HG02884 (cell line): ENCODE results near the gene PAPOLA.
A peak's percentile ranks its signal among the peaks of the same experiment; 100 is the strongest.
"Not testable (repeated sequence)": the region's sequence is repeated elsewhere in the genome, so short reads cannot be mapped to it uniquely, and the experiment has no call there.

ENCODE experiments used
- ATAC-seq: cut with Tn5 transposase; IDR thresholded peaks from one replicate; pipeline ENCODE4 v1.9.1; 2021; ENCODE audit warnings: mild to moderate bottlenecking, moderate library complexity; ENCODE audit not compliant: unreplicated experiment

The PAPOLA gene

GRCh38 chr14:96501740-96502620 is at the start of gene PAPOLA:
PAPOLA (plus strand) TSS chr14:96502382; CDS start chr14:96502593, 211 bp downstream.
- ATAC-seq, result peak; percentile 86

DNA sequence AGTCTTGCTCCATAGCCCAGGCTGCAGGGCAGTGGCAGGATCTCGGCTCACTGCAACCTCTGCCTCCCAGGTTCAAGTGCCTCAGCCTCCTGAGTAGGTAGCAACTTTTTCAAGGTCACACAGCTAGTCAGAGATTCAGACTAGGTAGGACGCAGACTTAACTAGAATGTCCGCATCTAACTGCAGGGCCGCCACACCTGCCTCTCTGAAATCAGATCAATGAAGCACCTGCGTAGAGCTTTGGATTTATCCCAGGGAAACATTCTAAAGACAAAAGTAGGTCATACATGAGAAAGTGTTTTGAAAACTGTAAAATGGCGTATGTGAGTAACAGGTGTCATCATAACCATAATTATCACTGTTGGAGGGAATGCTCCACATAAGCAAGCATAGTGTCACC is 49.5 kb upstream of the PAPOLA start:
- no peak for ATAC-seq

DNA sequence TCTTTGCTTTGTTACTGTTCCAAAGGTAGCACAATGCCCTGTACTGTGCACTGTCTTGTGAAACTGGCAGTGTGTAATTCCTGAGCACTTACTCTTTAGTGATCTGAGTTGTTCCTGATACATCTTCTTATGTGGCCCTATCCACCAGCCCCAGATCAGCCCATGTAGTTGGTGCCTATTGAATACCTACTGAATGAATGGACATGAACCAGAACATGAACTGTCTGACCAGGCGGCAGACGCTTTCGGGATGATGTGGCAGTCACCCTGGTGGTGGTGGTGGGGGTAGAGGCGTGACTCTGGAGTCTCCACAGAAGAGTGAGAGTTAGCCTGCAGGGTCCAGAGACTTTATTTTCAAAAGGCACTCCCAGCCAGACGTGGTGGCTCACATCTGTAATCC is 46.6 kb upstream of the PAPOLA start:
- no peak for ATAC-seq

DNA sequence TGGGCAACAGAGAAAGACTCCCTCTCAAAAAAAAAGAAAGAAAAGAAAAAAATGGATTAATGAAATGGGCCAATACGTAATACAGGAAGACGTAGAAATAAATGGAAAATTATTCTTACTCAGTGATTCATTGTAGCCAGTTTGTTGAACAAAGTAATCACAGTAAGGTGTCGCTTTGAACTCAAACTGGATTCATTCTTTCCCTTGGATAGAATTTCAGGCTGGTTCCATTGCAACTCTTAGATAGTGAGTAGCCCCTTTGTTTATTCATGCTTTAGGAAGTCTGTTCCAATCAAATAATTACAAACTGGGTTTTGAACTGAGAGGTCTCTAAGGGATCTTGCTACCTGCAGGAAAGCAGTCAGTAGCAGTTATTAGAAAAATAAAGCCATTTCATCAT is 42.3 kb upstream of the PAPOLA start:
- ATAC-seq, result no peak

GRCh38 chr14:96461950-96462798 is 40.0 kb upstream of the PAPOLA start:
- no peak for ATAC-seq

- no peak for ATAC-seq
Measured at GRCh38 chr14:96464136-96464535, 38.0 kb upstream of the PAPOLA start.

DNA sequence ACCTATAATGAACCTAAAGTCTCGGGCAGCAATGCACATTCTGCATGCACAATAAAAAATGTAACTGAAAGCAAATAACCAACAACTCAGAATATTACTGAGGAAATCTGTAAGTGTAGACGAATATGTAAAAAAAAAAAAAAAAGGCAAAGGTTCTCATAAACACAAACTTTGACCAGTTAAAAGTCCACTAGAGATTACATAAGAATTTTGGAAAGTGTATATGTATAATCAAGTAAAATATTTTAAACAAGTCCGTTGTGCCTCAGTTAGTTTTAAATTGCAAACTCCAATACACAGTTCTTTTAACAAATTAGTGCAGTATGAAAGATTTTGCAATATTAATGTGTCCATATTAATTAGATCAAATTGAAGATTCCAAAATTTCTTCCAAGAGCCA is 35.3 kb upstream of the PAPOLA start:
- no peak for ATAC-seq

- no peak for ATAC-seq
Measured at GRCh38 chr14:96470331-96470730, 31.9 kb upstream of the PAPOLA start.

GRCh38 chr14:96470967-96471366 is 31.2 kb upstream of the PAPOLA start:
- not testable (repeated sequence) for ATAC-seq

GRCh38 chr14:96478119-96478518 is 24.1 kb upstream of the PAPOLA start:
- ATAC-seq, result no peak

DNA sequence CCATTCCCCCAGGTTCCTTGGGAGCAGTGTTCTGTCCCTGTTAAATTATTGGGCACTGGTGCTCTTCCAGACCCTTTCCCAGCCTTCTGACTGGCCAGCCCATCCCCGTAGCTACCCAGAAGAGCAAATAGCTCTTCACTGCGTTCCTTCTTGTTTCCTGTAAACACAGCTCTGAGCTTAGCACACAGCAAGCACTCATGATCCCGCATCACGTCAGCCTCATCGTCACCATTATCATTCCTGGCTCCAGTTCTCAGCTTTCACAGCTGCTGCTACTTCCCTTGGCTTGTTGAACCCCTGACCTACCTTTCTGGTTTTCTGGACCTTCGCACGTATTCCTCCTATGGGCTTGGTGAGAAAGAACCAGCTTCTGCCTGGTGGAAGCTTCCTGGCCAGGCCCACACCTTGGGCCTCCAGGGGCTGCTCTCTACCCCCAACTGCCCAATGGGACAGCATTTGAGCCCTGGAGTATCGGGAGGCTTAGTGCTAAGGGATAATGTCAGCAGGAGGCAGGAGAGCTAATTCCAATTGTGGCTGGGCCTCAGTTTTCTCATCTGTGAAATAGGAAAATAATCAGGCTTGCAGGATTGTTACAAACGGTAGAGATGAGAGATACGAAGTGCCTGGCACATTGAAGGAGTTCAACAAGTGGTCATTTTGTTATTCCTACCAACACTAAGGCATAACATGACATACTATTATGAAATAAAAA is 22.6 kb upstream of the PAPOLA start:
- no peak for ATAC-seq

DNA sequence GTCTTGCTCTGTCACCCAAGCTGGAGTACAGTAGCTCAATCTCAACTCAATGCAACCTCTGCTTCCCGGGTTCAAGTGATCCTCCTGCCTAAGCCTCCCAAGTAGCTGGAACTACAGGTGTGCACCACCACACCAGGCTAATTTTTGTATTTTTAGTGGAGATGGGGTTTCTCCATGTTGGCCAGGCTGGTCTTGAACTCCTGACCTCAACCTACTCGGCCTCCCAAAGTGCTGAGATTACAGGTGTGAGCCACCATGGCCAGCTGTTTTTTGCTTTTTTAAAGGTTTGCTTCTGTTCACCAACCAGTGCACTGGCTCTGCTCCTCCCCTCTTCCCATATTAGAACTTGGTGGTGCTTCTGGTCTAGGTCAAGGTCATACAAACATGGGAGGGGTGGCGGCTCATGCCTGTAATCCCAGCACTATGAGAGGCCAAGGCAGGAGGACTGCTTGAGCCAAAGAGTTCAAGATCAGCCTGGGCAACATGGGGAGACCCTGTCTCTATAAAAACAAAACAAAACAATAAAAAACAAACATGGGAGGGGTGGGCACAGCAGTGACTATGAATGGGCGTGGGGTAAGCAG is 20.4 kb upstream of the PAPOLA start:
- ATAC-seq, result no peak

DNA sequence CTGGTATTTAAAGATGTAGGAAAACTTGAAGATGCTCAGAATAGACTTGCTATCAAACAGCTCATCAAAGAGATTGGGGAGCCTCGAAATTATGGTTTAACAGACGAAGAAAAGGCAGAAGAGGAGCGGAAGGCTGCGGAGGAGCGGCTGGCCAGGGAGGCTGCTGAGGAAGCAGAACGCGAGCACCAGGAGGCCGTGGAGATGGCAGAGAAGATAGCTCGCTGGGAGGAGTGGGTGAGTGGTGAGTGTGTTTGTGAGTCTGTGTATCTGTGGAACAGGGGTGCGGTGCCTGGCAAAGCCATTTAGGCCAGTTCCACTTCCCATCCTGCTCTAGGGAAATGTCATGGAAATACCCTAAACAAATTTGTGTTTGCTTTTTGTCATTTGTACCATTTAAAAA is 19.2 kb upstream of the PAPOLA start:
- no peak for ATAC-seq

DNA sequence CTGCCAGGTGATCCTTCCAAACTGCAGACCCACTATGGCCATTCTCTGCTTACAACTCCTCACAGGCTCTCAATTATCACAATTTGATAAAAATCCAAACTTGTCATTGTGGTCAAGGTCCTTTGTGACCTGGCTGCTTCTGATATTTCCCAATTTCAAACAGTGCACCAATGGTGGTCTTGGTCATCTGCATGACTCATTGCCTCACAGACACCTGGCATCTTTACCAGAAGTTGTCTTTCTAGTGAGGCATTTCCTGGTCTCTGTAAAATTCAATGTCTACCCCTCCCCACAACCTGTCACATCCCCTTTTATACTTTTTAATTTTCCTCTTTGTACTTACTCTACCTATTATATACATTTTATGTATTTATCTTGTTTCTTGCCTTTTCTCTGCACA is 17.8 kb upstream of the PAPOLA start:
- no peak for ATAC-seq

DNA sequence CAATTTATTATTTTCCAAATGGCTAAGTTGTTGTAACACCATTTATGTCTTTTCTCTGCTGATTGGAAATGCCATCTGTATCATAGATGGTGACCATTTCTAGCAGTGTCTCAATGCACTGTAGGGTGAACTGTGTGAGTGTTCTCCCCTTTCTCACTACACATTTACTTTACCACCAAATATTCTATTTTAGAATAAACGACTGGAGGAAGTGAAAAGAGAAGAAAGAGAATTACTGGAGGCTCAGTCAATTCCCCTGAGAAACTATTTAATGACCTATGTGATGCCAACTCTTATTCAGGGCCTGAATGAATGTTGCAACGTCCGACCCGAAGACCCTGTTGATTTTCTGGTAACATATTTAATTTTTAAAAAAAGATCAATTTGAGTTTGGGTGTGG is 15.5 kb upstream of the PAPOLA start:
- ATAC-seq, result no peak

- ATAC-seq, result no peak
Measured at GRCh38 chr14:96489327-96489726, 12.9 kb upstream of the PAPOLA start.

- ATAC-seq, result no peak
Measured at GRCh38 chr14:96493178-96493577, 9.0 kb upstream of the PAPOLA start.

- no peak for ATAC-seq
Measured at GRCh38 chr14:96494331-96494730, 7.9 kb upstream of the PAPOLA start.

DNA sequence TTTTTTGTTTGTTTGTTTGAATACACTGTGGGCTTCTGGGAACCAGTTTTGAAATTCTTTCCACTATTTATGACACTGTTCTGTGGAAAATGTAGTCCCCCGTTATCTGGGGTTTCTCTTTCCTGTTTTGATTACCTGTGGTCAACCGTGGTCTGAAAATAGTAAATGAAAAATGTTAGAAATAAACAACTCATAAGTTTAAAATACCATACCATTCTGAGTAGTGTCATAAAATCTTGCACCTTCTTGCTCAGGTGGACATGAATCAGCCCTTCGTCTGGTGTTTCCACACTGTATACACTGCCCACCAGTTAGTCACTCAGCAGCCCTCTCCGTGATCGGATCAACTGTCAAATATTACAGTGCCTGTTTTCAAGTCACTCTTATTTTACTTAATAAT is 5.1 kb upstream of the PAPOLA start:
- ATAC-seq, result no peak

GRCh38 chr14:96497586-96497985 is 4.6 kb upstream of the PAPOLA start:
- ATAC-seq, result no peak

DNA sequence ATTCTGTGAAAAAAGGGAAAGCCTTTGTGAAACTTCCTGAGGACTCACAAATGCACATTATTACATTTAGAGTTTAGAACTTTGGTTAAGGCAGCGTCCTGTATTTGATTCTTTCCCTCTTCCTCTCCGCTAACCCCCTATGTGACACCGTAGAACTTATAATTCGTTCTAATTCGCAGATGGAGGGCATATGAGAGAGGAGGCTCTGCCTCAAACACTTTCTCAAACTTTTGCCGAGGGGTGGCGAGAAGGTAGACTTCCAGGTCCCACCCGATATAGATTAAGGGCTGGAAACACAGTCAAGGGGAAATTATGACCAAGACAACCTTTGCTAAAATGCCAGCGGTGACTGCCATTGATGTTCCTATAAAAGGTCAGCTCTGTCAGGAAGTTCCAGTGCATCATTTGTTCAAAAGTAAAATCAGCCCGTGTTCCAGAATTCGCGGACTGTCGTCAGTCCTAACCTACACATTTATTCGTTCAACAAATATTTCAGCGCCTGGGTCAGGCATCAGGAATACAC is 904 bp upstream of the PAPOLA start:
- ATAC-seq, result no peak
